Bronchial smooth muscle cell (primary cell): ENCODE results near the gene C5orf22. TPM values are rescaled to one million over a fixed set of nuclear protein-coding genes. Genes with fewer than 3 reads are reported as not detected.

Source experiments
- total RNA-seq: library from RNA; depleted of rRNA; stranded (reverse); fragments of >200 nt; gene quantifications from 2 replicates; pipeline ENCODE4 v1.2.1, GENCODE V29; 2014

C5orf22 gene
- total RNA-seq, result 8.8 and 9.3 TPM in 2 replicates

GRCh38 chr5:31531888-31532547 lies at the start of gene C5orf22, which contains the start of gene DROSHA:
Gene C5orf22 (plus strand): TSS chr5:31532301. CDS start chr5:31532393, 92 bp downstream.
Gene DROSHA (minus strand): TSS chr5:31532093. CDS start chr5:31529059, 3,034 bp downstream.

Other genes with a start within 250 kb of the C5orf22 start
- gene DROSHA, start 208 bp upstream of the C5orf22 start, total RNA-seq, result 42.4 and 48.9 TPM in 2 replicates
- 0.09 and 0.16 TPM in 2 replicates for gene PDZD2, start 106.8 kb downstream of the C5orf22 start, total RNA-seq